Astrocyte (in vitro differentiated cells and primary cell): ENCODE measurements around the gene CDKAL1. TPM values are rescaled to one million over a fixed set of nuclear protein-coding genes. Genes with fewer than 3 reads are reported as not detected.

Experiments
- DNase-seq: peaks from one replicate; pipeline ENCODE4 v3.0.0-alpha.2; 2010; ENCODE audit warnings: low read depth
- FAIRE-seq: peaks from 2 replicates; lab custom pipeline; 2011; peaks lifted over from hg19 to GRCh38; lab: Jason Lieb, UNC
- H2AFZ ChIP-seq: 2 replicates; pipeline ENCODE4 v1.6.0; 2012; ENCODE audit warnings: low read depth, low read length, inconsistent platforms
- H3K27ac ChIP-seq: 2 replicates; pipeline ENCODE4 v1.5.1; 2011; ENCODE audit warnings: low read depth, low read length, inconsistent platforms
- H3K27me3 ChIP-seq: 2 replicates; pipeline ENCODE4 v1.6.0; 2011; ENCODE audit warnings: low read length, inconsistent platforms; ENCODE audit not compliant: insufficient read depth
- H3K36me3 ChIP-seq: 2 replicates; pipeline ENCODE4 v1.5.1; 2011; ENCODE audit warnings: low read length, inconsistent platforms; ENCODE audit not compliant: insufficient read depth
- H3K4me1 ChIP-seq: 2 replicates; pipeline ENCODE4 v1.5.1; 2011; ENCODE audit warnings: low read length, inconsistent platforms; ENCODE audit not compliant: insufficient read depth
- H3K4me2 ChIP-seq: 2 replicates; pipeline ENCODE4 v1.6.0; 2012; ENCODE audit warnings: low read length, inconsistent platforms
- H3K4me3 ChIP-seq: 2 replicates; pipeline ENCODE4 v1.5.1; 2011; ENCODE audit warnings: low read depth, mild to moderate bottlenecking, low read length, inconsistent platforms; ENCODE audit not compliant: insufficient read depth
- H3K79me2 ChIP-seq: 2 replicates; pipeline ENCODE4 v1.6.0; 2012; ENCODE audit warnings: mild to moderate bottlenecking, low read length, inconsistent platforms; ENCODE audit not compliant: insufficient read depth
- H3K9ac ChIP-seq: 2 replicates; pipeline ENCODE4 v1.6.0; 2012; ENCODE audit warnings: mild to moderate bottlenecking, low read length, inconsistent platforms
- H3K9me3 ChIP-seq: 2 replicates; pipeline ENCODE4 v1.5.1; 2012; ENCODE audit warnings: low read depth, mild to moderate bottlenecking, low read length, inconsistent platforms; ENCODE audit not compliant: insufficient read depth
- H4K20me1 ChIP-seq: 2 replicates; pipeline ENCODE4 v1.6.0; 2012; ENCODE audit warnings: low read length, inconsistent platforms; ENCODE audit not compliant: insufficient read depth
- H3K27ac Mint-ChIP-seq: one replicate; pipeline ENCODE4 v1.8.0; 2021; ENCODE audit warnings: mild to moderate bottlenecking, mixed read lengths; ENCODE audit not compliant: unreplicated experiment
- H3K27me3 Mint-ChIP-seq: one replicate; pipeline ENCODE4 v1.8.0; 2021; ENCODE audit warnings: low read depth, mixed read lengths; ENCODE audit not compliant: unreplicated experiment
- H3K36me3 Mint-ChIP-seq: one replicate; pipeline ENCODE4 v1.8.0; 2021; ENCODE audit warnings: low read depth, mixed read lengths; ENCODE audit not compliant: unreplicated experiment
- H3K4me1 Mint-ChIP-seq: one replicate; pipeline ENCODE4 v1.8.0; 2021; ENCODE audit warnings: low read depth, mixed read lengths; ENCODE audit not compliant: unreplicated experiment
- H3K4me3 Mint-ChIP-seq: one replicate; pipeline ENCODE4 v1.8.0; 2021; ENCODE audit warnings: mild to moderate bottlenecking, moderate library complexity, mixed read lengths; ENCODE audit not compliant: unreplicated experiment
- H3K9me3 Mint-ChIP-seq: one replicate; pipeline ENCODE4 v1.8.0; 2021; ENCODE audit warnings: mild to moderate bottlenecking, mixed read lengths; ENCODE audit not compliant: unreplicated experiment
- CTCF ChIP-seq: IDR thresholded peaks from 2 replicates; pipeline ENCODE4 v1.5.1; 2011; ENCODE audit warnings: low read depth, mild to moderate bottlenecking, inconsistent platforms, low read length, moderate library complexity; ENCODE audit not compliant: insufficient read depth
- EZH2 ChIP-seq: IDR thresholded peaks from 2 replicates; pipeline ENCODE4 v1.6.1; 2012; ENCODE audit warnings: mild to moderate bottlenecking, low read length, inconsistent platforms; ENCODE audit not compliant: insufficient read depth
- total RNA-seq: library from RNA; stranded (reverse); gene quantifications from 2 replicates; pipeline ENCODE4 v1.2.1, GENCODE V29; 2021

Gene CDKAL1
- total RNA-seq, 1 donor from 2014 or later, result 13.7 TPM

- H3K4me1 ChIP-seq, result no peaks in the 10 kb centered on the region
- FAIRE-seq (no peak), DNase-seq (no peak)
- H3K27me3 Mint-ChIP-seq, result no peaks in the 10 kb centered on the region
- H3K4me3 ChIP-seq, result no peak overlapping the region
- H3K9me3 Mint-ChIP-seq, result no peaks in the 10 kb centered on the region
- H3K36me3 ChIP-seq, result no peaks in the 10 kb centered on the region
- no peak overlapping the region for H3K4me2 ChIP-seq
- no peak overlapping the region for H3K27ac ChIP-seq
- H4K20me1 ChIP-seq, result no peaks in the 10 kb centered on the region
- no peaks in the 10 kb centered on the region for H3K36me3 Mint-ChIP-seq
- no peaks in the 10 kb centered on the region for H3K27me3 ChIP-seq
- H2AFZ ChIP-seq, result no peak overlapping the region
- TF ChIP-seq EZH2 (no peak), CTCF (no peak)
- no peak overlapping the region for H3K27ac Mint-ChIP-seq
- H3K9ac ChIP-seq, result no peak overlapping the region
- no peak overlapping the region for H3K4me3 Mint-ChIP-seq
- no peaks in the 10 kb centered on the region for H3K79me2 ChIP-seq
- peaks cover 4% of the 10 kb centered on the region for H3K4me1 Mint-ChIP-seq
- no peaks in the 10 kb centered on the region for H3K9me3 ChIP-seq
Measured at GRCh38 chr6:20672038-20672437, 137.8 kb downstream of the CDKAL1 start.

GRCh38 chr6:20673458-20673857 is 139.2 kb downstream of the CDKAL1 start:
- Histone ChIP-seq H3K9ac (no peak overlapping the region), H3K27ac (no peak overlapping the region), H3K9me3 (no peaks in the 10 kb centered on the region), H3K36me3 (no peaks in the 10 kb centered on the region), H3K79me2 (no peaks in the 10 kb centered on the region), H4K20me1 (no peaks in the 10 kb centered on the region), H3K4me2 (no peak overlapping the region), H3K4me3 (no peak overlapping the region), H3K27me3 (no peaks in the 10 kb centered on the region), H3K4me1 (no peaks in the 10 kb centered on the region), H2AFZ (no peak overlapping the region)
- Mint-ChIP-seq H3K9me3 (no peaks in the 10 kb centered on the region), H3K4me3 (no peak overlapping the region), H3K27me3 (no peaks in the 10 kb centered on the region), H3K36me3 (no peaks in the 10 kb centered on the region), H3K4me1 (peaks cover 4% of the 10 kb centered on the region), H3K27ac (no peak overlapping the region)
- no peak for FAIRE-seq
- DNase-seq, result no peak
- TF ChIP-seq CTCF, result no peak
- TF ChIP-seq EZH2, result no peak

- Histone ChIP-seq H3K27ac (no peak overlapping the region), H2AFZ (no peak overlapping the region), H3K4me2 (no peak overlapping the region), H3K9ac (no peak overlapping the region), H3K9me3 (no peaks in the 10 kb centered on the region), H3K27me3 (no peaks in the 10 kb centered on the region), H3K4me3 (no peak overlapping the region), H4K20me1 (no peaks in the 10 kb centered on the region), H3K79me2 (no peaks in the 10 kb centered on the region), H3K4me1 (no peaks in the 10 kb centered on the region), H3K36me3 (no peaks in the 10 kb centered on the region)
- Mint-ChIP-seq H3K27ac (no peak overlapping the region), H3K27me3 (no peaks in the 10 kb centered on the region), H3K4me1 (peaks cover 4% of the 10 kb centered on the region), H3K36me3 (no peaks in the 10 kb centered on the region), H3K9me3 (no peaks in the 10 kb centered on the region), H3K4me3 (no peak overlapping the region)
- DNase-seq (no peak), FAIRE-seq (no peak)
- TF ChIP-seq EZH2 (no peak), CTCF (no peak)
Measured at GRCh38 chr6:20674664-20675063, 140.4 kb downstream of the CDKAL1 start.
